GM18508 (cell line): Measurements from ENCODE around the gene CCL22.
A peak's percentile ranks its signal among the peaks of the same experiment; 100 is the strongest.

Experiments used
- ATAC-seq: cut with Tn5 transposase; IDR thresholded peaks from one replicate; pipeline ENCODE4 v1.9.1; 2021; ENCODE audit warnings: moderate number of reproducible peaks; ENCODE audit not compliant: insufficient read depth, unreplicated experiment

CCL22 gene

DNA sequence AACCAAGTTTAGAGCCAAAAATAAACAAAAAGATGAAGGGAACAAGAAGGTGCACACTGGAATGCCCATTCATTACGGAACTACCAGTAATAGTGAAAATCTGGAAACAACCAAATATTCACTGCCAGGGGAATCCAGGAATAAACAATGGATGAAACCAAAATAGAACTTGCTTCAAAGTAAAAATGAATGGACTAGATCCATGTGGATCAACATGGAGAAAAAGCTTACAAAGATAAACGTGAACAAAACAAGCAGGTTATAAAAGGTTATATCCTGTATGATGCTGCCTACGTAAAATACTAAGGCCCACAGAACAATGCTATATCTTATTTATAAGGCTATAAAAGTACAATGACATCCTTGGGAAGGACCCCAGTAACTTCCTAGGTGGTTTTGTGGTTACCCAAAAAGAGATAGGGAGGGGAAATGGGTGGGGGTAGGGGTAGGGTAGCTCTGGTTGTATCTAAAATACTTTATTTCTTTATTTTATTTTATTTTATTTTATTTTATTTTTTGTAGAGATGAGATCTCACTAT, 12.8 kb upstream of the CCL22 start:
- ATAC-seq: no peak

- no peak for ATAC-seq
These were observed 10.7 kb upstream of the CCL22 start for GRCh38 chr16:57347858-57348257.

GRCh38 chr16:57348327-57348726, 10.3 kb upstream of the CCL22 start:
- no peak for ATAC-seq

GRCh38 chr16:57349212-57350031, 9.2 kb upstream of the CCL22 start:
- peak; percentile 80 for ATAC-seq

- no peak for ATAC-seq
These were observed 5.9 kb upstream of the CCL22 start for GRCh38 chr16:57352636-57353047.

- no peak for ATAC-seq
These were observed 4.3 kb upstream of the CCL22 start for GRCh38 chr16:57354311-57354710.

DNA sequence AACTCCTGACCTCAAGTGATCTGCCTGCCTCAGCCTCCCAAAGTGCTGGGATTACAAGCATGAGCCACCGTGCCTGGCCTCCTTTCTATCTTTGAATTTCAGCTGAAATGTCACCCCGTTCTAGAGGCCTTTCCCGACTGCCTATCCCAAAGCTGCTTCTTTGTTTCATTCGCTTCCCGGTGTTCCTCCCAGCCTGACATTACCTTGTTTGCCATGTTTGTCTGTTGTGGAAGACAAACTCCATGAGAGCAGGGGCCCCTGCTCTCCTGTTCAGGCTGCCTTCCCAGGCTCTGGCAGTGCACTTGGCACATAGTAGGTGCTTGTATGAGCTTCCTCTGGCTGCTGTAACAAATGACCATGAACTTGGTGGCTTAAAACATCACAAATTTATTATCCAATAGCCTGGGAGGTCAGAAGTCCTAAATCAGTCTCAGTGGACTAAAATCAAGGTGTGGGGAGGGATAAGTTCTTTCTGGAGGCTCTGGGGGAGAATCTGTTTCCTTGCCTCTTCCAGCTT, 2.6 kb upstream of the CCL22 start:
- no peak for ATAC-seq

- no peak for ATAC-seq
These were observed 2.0 kb upstream of the CCL22 start for GRCh38 chr16:57356547-57356946.

- no peak for ATAC-seq
These were observed 1.1 kb upstream of the CCL22 start for GRCh38 chr16:57357330-57358085.

GRCh38 chr16:57358086-57358420, 530 bp upstream of the CCL22 start:
- no peak for ATAC-seq

DNA sequence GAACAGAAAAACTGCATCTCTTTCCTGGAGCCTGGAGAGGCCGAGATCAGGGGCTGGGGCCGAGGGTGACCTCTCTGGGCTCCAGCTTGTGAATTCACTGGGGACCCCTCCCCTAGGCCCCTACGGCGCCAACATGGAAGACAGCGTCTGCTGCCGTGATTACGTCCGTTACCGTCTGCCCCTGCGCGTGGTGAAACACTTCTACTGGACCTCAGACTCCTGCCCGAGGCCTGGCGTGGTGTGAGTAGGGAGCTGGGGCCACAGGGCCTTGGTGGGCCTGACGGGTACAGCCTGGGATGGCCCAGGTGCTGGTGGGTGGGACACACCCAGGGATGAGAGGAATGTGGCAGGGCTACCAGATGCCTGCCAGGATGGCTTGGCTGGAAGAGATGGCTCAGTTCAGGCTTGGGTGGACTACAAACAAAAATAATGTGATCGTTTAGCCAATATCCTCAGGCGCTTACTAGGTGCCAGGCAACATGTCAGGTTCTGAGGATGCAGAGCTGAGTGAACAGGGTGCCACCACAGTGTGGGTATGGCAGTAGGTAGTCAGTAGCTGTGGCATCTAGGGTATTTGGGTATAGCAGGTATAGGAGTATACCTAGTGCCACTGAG, 1.8 kb downstream of the CCL22 start:
- no peak for ATAC-seq

GRCh38 chr16:57361404-57361803, 2.8 kb downstream of the CCL22 start:
- no peak for ATAC-seq

GRCh38 chr16:57364143-57364542, 5.6 kb downstream of the CCL22 start:
- no peak for ATAC-seq

GRCh38 chr16:57366544-57367040, 8.0 kb downstream of the CCL22 start:
- no peak for ATAC-seq

DNA sequence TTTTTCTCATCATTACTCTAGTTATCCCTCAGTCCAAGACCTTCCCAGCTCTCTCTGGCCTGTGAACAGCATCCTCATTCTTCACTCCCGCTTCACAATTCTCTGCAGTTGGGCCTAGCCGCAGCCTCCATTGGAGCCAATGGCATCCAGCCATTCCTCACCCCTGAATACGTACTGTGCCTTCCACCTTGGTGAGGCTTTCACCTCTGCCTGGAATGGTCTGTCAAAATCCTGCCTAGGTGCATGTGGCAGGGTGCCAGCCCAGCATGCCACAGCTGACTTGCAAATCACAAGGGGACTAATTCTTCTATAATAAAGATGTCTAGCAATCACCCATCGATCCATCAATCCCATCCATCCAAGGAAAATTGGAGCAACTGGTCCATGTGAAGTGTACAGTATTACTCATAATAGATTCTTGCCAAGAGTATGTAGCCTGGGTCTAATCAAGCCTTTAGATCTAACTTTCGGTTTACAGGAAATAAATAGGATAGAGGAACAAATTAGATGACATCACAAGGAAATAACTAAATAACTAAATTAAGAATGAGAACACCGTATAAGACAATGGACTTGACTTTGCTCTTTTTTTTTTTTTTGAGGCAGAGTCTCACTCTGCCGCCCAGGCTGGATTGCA, 8.7 kb downstream of the CCL22 start:
- no peak for ATAC-seq

DNA sequence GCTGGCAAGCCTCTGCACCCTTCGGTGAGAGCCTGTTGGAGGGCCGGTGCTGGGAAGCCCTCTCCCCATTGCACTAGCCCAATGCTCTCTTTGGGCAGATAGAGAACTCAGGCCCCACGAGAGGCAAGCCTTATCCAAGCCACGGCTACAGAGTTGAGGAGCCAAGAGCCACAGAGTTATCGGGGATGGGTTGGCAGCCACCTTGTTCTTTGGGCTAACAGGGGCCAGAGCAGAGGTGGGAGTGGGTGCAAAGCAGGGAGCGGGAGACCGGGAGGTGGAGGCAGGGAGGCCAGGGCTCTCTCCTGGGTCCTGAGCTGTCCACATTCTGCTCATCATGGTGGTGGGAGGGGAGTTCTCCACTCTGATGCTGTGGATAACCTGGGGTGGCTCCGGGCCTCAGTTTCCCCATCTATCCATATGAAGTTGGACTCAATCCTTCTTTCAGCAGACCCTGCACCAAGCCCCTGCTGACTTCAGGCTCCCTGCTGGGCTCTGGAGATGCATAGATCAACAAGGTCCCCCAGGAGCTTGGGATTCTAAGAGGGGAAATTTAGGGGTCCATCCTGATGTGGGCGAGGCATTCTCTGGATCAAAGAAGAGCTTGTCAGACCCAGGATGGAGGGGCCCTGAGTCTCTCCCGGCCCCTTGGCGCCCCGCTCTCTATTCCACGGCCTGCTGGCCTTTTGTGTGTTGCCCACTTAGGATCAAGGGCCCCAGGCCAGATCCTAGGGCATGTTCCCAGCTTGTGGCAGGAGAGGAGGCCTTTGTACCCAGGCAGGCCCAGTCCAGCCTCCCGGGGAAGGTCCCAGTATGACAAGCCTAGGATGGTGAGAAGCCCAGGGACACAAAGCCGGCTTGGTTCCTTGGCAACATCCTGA, 13.2 kb downstream of the CCL22 start:
- ATAC-seq: no peak

- no peak for ATAC-seq
These were observed 14.0 kb downstream of the CCL22 start, which contains the start of gene CX3CL1 for GRCh38 chr16:57372372-57373116. Gene CX3CL1 (plus strand): TSS chr16:57372490. CDS start chr16:57372569, 79 bp downstream.

GRCh38 chr16:57373117-57373947, 14.7 kb downstream of the CCL22 start:
- ATAC-seq: no peak
